ENCODE results near the gene NOL12.
"Not testable (repeated sequence)": the region's sequence is repeated elsewhere in the genome, so short reads cannot be mapped to it uniquely, and the experiment has no call there.

The NOL12 gene

DNA sequence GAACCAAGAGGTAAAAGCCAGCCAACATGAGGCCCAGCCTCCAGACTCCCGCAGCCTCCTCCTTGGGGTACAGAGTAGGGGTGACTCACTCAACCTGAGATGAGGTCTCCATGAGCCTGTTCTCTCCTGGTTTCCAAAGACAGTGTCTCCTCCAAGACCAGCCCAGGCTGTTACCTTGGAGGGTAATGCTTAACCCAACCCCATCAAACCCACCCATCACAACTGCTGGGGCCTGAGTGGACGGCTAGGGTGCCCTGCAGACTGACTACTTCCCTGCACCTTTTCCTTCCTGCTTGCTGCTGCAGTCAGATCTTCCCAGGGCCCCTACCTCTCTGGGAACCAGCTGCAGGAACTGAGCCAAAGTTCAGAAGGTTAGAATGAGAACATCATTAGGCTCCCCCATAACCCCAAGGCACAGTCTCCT, 5.1 kb upstream of the NOL12 start:
- DNase-seq = no peak

DNA sequence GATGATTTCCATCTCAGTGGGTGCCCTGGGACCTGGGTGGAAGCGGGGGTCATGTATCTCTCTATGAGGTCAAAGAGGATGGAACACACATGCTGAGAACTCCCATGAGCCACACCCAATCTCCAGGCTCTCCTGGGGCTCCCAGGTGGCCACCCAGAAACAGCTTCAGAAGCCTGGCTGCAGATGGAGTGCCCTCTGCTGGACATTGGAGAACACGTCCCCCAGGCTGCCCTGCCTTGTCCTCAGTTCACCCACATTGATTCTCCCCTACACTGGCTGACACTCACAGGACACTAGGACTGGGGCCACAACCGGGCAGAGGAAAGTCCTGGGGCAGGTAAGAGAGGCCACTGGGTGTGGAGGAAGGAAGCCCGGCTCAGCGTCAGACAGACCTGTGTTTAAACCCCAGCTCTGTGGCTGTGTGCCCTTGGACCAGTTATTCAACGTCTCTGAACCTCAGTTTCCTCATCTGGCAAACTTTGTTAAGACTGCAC, 4.5 kb upstream of the NOL12 start:
- peak; percentile 73 for DNase-seq

- DNase-seq = no peak
These were observed 1.1 kb upstream of the NOL12 start for GRCh38 chr22:37684803-37685615.

DNA sequence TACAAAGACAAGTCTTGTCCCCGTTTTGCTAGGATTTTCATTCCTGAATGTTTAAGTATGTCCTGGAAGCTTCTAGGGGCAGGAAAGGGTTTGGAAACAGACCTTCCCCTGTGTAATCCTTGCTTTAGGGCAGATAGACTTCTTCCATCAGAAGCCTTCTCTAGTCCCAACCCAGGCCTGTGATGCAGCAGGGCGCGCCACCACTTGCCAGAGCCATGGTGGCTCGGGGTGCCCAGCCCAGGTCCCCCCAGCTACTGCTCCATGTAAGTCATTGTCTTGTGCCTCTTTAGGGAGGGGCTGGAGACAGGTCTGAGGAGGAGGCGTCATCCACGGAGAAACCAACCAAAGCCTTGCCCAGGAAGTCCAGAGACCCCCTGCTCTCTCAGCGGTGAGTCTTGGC, 4.3 kb downstream of the NOL12 start:
- DNase-seq = no peak

GRCh38 chr22:37690901-37691504, 4.9 kb downstream of the NOL12 start:
- no peak for DNase-seq

GRCh38 chr22:37692627-37693285, 6.6 kb downstream of the NOL12 start:
- no peak for DNase-seq

DNA sequence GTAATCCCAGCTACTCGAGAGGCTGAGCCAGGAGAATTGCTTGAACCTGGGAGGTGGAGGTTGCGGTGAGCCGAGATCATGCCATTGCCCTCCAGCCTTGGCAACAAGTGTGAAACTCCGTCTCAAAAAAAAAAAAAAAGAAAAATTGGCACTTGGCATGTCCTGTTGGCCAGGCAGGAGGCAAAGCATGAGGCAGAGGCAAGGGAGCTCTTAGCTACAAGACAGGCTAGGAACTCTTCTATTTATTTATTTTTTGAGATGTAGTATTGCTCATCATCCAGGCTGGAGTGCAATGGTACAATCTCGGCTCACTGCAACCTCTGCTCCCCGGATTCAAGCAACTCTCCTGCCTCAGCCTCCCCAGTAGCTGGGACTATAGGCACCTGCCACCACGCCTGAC, 8.0 kb downstream of the NOL12 start:
- not testable (repeated sequence) for DNase-seq

- DNase-seq = not testable (repeated sequence)
These were observed 10.1 kb downstream of the NOL12 start for GRCh38 chr22:37696260-37696656.

- peak; percentile 86 for DNase-seq
These were observed 10.8 kb downstream of the NOL12 start, which contains the start of gene TRIOBP for GRCh38 chr22:37696657-37697537. Gene TRIOBP (plus strand): TSS chr22:37697048. CDS start chr22:37701366, 4,318 bp downstream.

DNA sequence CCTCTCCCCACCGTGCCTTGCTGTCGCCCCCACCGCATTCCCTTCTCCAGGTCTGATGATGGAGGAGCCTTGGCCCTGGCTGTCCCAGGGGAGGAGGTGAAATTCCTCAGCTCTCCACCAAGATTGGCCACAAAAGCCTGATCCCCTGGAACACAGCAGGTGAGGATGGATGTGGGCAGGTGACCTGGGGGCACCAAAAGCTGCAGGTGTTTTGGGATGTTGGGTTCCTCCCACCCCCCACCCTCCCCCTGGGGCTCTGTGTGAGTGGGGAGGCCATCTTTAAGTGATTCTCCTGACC, 11.3 kb downstream of the NOL12 start:
- no peak for DNase-seq

DNA sequence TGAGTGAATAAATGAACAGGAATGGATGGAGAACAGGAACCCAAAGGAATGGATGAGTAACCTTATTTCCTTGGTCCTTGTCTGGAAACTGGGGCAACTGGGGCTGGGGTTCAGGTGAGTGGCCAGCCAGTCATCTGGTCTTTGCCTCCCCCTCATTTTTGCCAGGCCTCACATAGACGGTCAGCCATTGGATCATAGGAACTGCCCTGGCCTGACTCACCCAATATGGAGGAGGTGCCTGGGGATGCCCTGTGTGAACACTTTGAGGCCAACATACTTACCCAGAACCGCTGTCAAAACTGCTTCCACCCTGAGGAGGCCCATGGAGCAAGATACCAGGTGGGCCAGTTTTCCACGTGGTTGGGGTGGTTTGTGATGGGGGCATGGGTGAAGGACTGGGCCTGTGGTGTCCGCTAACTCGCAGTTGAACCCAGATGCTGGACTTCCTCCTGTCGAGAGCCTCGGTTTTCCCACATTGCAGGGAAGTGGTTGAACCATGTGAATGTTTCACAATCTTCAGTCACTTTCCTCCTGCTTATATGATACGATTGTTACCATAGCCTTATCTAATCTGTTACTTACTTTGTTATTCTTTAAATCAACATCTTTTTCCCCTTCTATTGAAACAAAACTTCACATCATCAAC, 15.1 kb downstream of the NOL12 start:
- no peak for DNase-seq

DNA sequence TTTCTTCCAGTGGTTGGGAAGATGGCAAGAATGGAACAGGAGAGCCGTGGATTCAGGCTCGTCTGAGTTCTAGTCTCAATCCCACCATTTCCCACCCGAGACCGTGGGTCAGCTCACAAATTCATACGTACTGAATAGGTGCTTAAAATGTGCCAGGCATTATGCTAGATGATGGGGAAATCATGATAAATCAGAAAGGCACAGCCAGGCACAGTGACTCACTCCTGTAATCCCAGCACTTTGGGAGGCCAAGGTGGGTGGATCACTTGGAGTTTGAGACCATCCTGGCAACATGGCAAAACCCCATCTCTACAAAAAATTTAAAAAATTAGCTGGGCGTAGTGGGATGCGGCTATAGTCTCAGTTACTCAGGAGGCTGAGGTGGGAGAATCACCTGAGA, 17.8 kb downstream of the NOL12 start:
- DNase-seq = no peak

- no peak for DNase-seq
These were observed 18.5 kb downstream of the NOL12 start for GRCh38 chr22:37704645-37705044.

DNA sequence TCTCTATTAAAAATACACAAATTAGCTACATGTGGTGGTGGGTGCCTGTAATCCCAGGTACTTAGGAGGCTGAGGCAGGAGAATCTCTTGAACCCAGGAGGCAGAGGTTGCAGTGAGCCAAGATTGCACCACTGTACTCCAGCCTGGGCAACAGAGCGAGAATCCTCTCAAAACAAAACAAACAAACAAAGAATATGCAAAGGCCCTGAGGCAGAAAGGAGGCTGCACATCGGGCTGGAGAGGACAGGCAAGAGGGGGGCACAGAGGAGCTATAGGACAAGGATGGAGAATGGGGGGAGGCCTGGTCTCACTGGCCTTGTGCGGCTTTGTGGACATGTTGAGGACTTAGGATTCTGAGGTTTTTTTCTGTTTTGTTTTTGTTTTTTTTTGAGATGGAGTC, 19.1 kb downstream of the NOL12 start:
- no peak for DNase-seq

GRCh38 chr22:37708580-37709444, 22.7 kb downstream of the NOL12 start:
- peak; percentile 18 for DNase-seq

DNA sequence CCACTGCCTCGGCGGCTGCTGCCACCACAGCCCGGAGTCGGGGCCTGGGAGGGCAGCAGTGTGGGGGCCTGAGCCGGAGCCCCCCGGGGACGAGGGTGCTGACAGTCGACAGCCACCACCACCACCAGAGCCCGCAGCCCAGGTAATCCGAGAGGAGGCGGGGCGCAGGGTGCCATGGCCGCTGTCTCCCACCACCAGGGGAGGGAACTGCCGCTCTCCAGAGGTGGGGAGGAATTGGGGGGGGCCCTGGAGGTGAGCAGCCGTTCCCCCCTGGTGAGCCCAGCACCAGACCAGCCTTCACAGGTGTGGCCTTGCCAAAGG, 23.3 kb downstream of the NOL12 start:
- DNase-seq = no peak

GRCh38 chr22:37710675-37711074, 24.5 kb downstream of the NOL12 start:
- no peak for DNase-seq

DNA sequence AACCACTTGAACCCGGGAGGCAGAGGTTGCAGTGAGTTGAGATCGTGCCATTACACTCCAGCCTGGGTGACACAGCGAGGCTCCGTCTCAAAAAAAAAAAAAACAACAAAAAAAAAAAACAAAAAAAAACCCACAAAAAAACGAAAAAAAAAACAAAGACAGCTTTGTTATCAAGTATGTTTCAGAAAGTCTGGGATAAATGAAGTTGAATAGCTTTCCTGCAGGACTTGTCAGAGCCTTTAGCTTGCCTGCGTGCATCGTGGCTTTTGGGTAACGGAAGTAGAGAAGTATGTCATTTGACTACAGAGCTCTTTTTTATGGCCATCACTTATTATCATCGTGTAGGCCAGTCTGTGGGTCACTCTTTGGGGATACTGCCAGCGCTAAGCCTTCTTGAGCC, 25.3 kb downstream of the NOL12 start:
- DNase-seq = no peak

DNA sequence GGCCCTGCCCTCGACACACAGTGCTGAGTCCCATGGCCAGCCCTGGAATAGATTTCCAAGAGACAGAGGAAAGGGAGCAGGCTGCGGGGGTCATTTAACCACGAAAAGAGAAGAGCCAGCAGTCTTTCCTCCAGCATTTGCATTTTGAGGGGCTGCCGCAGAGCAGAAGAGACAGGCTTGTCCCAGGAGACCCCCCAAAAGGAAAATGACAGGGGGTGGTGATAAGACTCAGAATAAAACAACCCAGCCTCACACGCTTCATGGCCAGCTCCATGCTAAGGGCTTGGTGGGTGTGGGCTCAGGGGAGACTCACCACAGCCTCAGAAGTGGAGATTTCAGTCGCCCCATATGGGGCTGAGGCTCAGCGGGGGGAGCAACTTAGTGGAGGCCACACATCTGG, 27.6 kb downstream of the NOL12 start:
- DNase-seq = no peak

DNA sequence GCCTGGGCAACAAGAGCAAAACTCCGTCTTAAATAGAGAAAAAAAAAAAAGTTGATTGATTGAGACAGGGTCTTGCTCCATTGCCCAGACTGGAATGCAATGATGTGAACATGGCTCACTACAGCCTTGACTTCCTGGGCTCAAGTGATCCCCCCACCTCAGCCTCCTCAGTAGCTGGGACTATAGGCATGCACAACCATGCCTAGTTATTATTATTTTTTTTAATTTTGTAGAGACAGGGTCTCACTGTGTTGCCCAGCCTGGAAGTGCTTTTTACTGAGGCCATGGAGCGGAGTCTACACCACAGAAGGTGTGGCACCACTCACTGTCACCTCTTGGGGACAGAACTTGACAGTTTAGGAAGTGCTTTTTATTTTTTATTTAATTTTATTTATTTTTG, 28.5 kb downstream of the NOL12 start:
- no peak for DNase-seq

GRCh38 chr22:37715760-37716159, 29.6 kb downstream of the NOL12 start:
- no peak for DNase-seq

- no peak for DNase-seq
These were observed 30.6 kb downstream of the NOL12 start for GRCh38 chr22:37716708-37717107.

Data from CD4-positive, alpha-beta T cell treated with Interferon gamma for 1 hour (primary cell).